HEK293 (cell line): ENCODE data around the gene GNPTG.

Source experiments
- BCL11A ChIP-seq: fragments of 450-650 bp; formaldehyde crosslinking; IDR thresholded peaks from 2 replicates; pipeline ENCODE4 v1.5.1; 2016; ENCODE audit warnings: low read depth, missing biosample characterization, missing genetic modification characterization
- EGR2 ChIP-seq: fragments of 450-650 bp; formaldehyde crosslinking; IDR thresholded peaks from 2 replicates; pipeline ENCODE4 v1.5.1; 2016; ENCODE audit warnings: low read depth, missing biosample characterization, missing genetic modification characterization
- HOXC10 ChIP-seq: sonication (generic); formaldehyde crosslinking; IDR thresholded peaks from 2 replicates; pipeline ENCODE4 v1.8.1; 2023; ENCODE audit warnings: mild to moderate bottlenecking, missing genetic modification reagents
- KLF8 ChIP-seq: fragments of 450-650 bp; formaldehyde crosslinking; IDR thresholded peaks from 2 replicates; pipeline ENCODE4 v1.5.1; 2016; ENCODE audit warnings: missing biosample characterization, missing genetic modification characterization
- REPIN1 ChIP-seq: fragments of 450-650 bp; formaldehyde crosslinking; IDR thresholded peaks from 2 replicates; pipeline ENCODE4 v1.5.1; 2017; ENCODE audit warnings: missing biosample characterization, missing genetic modification characterization, low read depth
- SALL2 ChIP-seq: fragments of 450-650 bp; formaldehyde crosslinking; IDR thresholded peaks from 2 replicates; pipeline ENCODE4 v1.5.0; 2017; ENCODE audit warnings: missing biosample characterization, mild to moderate bottlenecking, missing genetic modification characterization, borderline replicate concordance
- ZBTB1 ChIP-seq: fragments of 450-650 bp; formaldehyde crosslinking; IDR thresholded peaks from 2 replicates; pipeline ENCODE4 v1.5.1; 2016; ENCODE audit warnings: missing biosample characterization, missing genetic modification characterization
- ZFP41 ChIP-seq: fragments of 450-650 bp; formaldehyde crosslinking; IDR thresholded peaks from 2 replicates; pipeline ENCODE4 v1.5.1; 2016; ENCODE audit warnings: missing biosample characterization, missing genetic modification characterization, borderline replicate concordance
- ZNF138 ChIP-seq: fragments of 450-650 bp; formaldehyde crosslinking; IDR thresholded peaks from 2 replicates; pipeline ENCODE4 v1.5.1; 2016; ENCODE audit warnings: missing biosample characterization, missing genetic modification characterization, borderline replicate concordance
- ZNF211 ChIP-seq: fragments of 450-650 bp; formaldehyde crosslinking; IDR thresholded peaks from 2 replicates; pipeline ENCODE4 v1.5.1; 2016; ENCODE audit warnings: low read depth, missing biosample characterization, missing genetic modification characterization
- ZNF221 ChIP-seq: fragments of 450-650 bp; formaldehyde crosslinking; IDR thresholded peaks from 2 replicates; pipeline ENCODE4 v1.5.1; 2017; ENCODE audit warnings: missing biosample characterization, missing genetic modification characterization, borderline replicate concordance
- ZNF223 ChIP-seq: fragments of 450-650 bp; formaldehyde crosslinking; IDR thresholded peaks from 2 replicates; pipeline ENCODE4 v1.5.1; 2016; ENCODE audit warnings: missing biosample characterization, missing genetic modification characterization
- ZNF24 ChIP-seq: fragments of 450-650 bp; formaldehyde crosslinking; IDR thresholded peaks from 2 replicates; pipeline ENCODE4 v1.5.1; 2016; ENCODE audit warnings: missing biosample characterization, missing genetic modification characterization
- ZNF266 ChIP-seq: fragments of 450-650 bp; formaldehyde crosslinking; IDR thresholded peaks from 2 replicates; pipeline ENCODE4 v1.5.1; 2016; ENCODE audit warnings: missing biosample characterization, missing genetic modification characterization, low read depth
- ZNF311 ChIP-seq: fragments of 450-650 bp; formaldehyde crosslinking; IDR thresholded peaks from 2 replicates; pipeline ENCODE4 v1.5.1; 2017; ENCODE audit warnings: missing biosample characterization, missing genetic modification characterization, borderline replicate concordance
- ZNF366 ChIP-seq: fragments of 450-650 bp; formaldehyde crosslinking; conservative IDR thresholded peaks from 2 replicates; pipeline ENCODE4 v1.5.1; 2016; ENCODE audit warnings: missing biosample characterization, missing genetic modification characterization
- ZNF37A ChIP-seq: fragments of 450-650 bp; IDR thresholded peaks from 2 replicates; pipeline ENCODE4 v1.5.1; 2018; ENCODE audit warnings: missing biosample characterization, missing genetic modification characterization
- ZNF391 ChIP-seq: fragments of 450-650 bp; formaldehyde crosslinking; IDR thresholded peaks from 2 replicates; pipeline ENCODE4 v1.5.1; 2016; ENCODE audit warnings: low read depth, missing biosample characterization, missing genetic modification characterization, borderline replicate concordance
- ZNF416 ChIP-seq: fragments of 450-650 bp; formaldehyde crosslinking; IDR thresholded peaks from 2 replicates; pipeline ENCODE4 v1.5.1; 2016; ENCODE audit warnings: missing biosample characterization, missing genetic modification characterization
- ZNF433 ChIP-seq: fragments of 450-650 bp; formaldehyde crosslinking; IDR thresholded peaks from 2 replicates; pipeline ENCODE4 v1.5.1; 2016; ENCODE audit warnings: missing biosample characterization, missing genetic modification characterization, low read depth
- ZNF510 ChIP-seq: fragments of 450-650 bp; formaldehyde crosslinking; IDR thresholded peaks from 2 replicates; pipeline ENCODE4 v1.5.1; 2018; ENCODE audit warnings: mild to moderate bottlenecking, missing genetic modification characterization, missing biosample characterization; ENCODE audit not compliant: insufficient replicate concordance
- ZNF560 ChIP-seq: fragments of 450-650 bp; formaldehyde crosslinking; IDR thresholded peaks from 2 replicates; pipeline ENCODE4 v1.5.1; 2017; ENCODE audit warnings: missing biosample characterization, missing genetic modification characterization, borderline replicate concordance
- ZNF623 ChIP-seq: fragments of 450-650 bp; formaldehyde crosslinking; IDR thresholded peaks from 2 replicates; pipeline ENCODE4 v1.5.1; 2016; ENCODE audit warnings: missing biosample characterization, missing genetic modification characterization
- ZNF791 ChIP-seq: fragments of 450-650 bp; formaldehyde crosslinking; IDR thresholded peaks from 2 replicates; pipeline ENCODE4 v1.5.1; 2016; ENCODE audit warnings: missing biosample characterization, missing genetic modification characterization
- TF ChIP-seq, protein P1 (sequence below): fragments of 450-650 bp; formaldehyde crosslinking; IDR thresholded peaks from 2 replicates; pipeline ENCODE4 v1.5.1; 2017; ENCODE audit warnings: missing biosample characterization, missing genetic modification characterization
- TF ChIP-seq, protein P2 (sequence below): fragments of 450-650 bp; formaldehyde crosslinking; optimal IDR thresholded peaks from 2 replicates; pipeline ENCODE3; 2016; ENCODE audit warnings: missing biosample characterization, mild to moderate bottlenecking, missing genetic modification characterization
- TF ChIP-seq, protein P3 (sequence below): fragments of 450-650 bp; formaldehyde crosslinking; IDR thresholded peaks from 2 replicates; pipeline ENCODE4 v1.5.1; 2016; ENCODE audit warnings: missing biosample characterization, missing genetic modification characterization
- TF ChIP-seq, protein P4 (sequence below): fragments of 450-650 bp; formaldehyde crosslinking; IDR thresholded peaks from 2 replicates; pipeline ENCODE4 v1.5.1; 2016; ENCODE audit warnings: missing biosample characterization, missing genetic modification characterization
- TF ChIP-seq, protein P5 (sequence below): fragments of 450-650 bp; formaldehyde crosslinking; IDR thresholded peaks from 2 replicates; pipeline ENCODE4 v1.5.1; 2017; ENCODE audit warnings: missing biosample characterization, missing genetic modification characterization
- TF ChIP-seq, protein P6 (sequence below): fragments of 450-650 bp; formaldehyde crosslinking; IDR thresholded peaks from 2 replicates; pipeline ENCODE4 v1.5.1; 2016; ENCODE audit warnings: missing biosample characterization, missing genetic modification characterization

Gene GNPTG

DNA sequence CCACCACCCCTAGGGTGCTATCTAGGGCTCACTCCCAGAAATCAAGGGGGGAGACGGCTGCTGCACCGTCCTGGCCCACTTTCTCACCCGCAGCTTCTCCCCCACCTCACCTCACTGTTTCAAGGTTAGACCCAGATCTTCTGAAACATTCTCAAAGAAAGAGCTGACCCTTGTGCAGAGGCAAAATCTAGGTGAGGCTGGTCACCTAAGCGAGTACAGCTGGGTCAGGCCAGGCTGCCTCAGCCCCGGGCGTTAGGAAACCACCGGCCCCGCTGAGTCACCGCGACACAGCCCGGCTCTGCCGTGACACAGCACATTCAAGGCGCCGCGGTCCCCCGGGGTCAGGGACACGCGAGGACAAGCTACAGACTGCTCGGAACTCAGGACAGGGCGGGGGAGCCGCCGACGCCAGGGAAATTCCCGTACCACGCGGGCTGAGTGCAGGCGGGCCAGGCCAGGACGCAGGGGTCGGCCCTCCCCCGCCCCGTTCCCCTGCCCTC, 27.1 kb downstream of the GNPTG start (continued):
- TF ChIP-seq ZNF211 (tag by site-specific recombination), result no peak
- 0 out of 2 replicates have a peak, but pooled peaks have one; percentile 15 for TF ChIP-seq ZNF391 (tag by site-specific recombination)
- TF ChIP-seq, protein P1, sequence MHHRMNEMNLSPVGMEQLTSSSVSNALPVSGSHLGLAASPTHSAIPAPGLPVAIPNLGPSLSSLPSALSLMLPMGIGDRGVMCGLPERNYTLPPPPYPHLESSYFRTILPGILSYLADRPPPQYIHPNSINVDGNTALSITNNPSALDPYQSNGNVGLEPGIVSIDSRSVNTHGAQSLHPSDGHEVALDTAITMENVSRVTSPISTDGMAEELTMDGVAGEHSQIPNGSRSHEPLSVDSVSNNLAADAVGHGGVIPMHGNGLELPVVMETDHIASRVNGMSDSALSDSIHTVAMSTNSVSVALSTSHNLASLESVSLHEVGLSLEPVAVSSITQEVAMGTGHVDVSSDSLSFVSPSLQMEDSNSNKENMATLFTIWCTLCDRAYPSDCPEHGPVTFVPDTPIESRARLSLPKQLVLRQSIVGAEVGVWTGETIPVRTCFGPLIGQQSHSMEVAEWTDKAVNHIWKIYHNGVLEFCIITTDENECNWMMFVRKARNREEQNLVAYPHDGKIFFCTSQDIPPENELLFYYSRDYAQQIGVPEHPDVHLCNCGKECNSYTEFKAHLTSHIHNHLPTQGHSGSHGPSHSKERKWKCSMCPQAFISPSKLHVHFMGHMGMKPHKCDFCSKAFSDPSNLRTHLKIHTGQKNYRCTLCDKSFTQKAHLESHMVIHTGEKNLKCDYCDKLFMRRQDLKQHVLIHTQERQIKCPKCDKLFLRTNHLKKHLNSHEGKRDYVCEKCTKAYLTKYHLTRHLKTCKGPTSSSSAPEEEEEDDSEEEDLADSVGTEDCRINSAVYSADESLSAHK (tag by site-specific recombination), result peak; percentile 51; the same call in 1 of the 2 replicates
- no peak for TF ChIP-seq ZNF560 (tag by site-specific recombination)
- TF ChIP-seq ZNF221 (tag by site-specific recombination), result no peak
- TF ChIP-seq, protein P2, sequence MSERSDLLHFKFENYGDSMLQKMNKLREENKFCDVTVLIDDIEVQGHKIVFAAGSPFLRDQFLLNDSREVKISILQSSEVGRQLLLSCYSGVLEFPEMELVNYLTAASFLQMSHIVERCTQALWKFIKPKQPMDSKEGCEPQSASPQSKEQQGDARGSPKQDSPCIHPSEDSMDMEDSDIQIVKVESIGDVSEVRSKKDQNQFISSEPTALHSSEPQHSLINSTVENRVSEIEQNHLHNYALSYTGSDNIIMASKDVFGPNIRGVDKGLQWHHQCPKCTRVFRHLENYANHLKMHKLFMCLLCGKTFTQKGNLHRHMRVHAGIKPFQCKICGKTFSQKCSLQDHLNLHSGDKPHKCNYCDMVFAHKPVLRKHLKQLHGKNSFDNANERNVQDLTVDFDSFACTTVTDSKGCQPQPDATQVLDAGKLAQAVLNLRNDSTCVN (tag by site-specific recombination), result no peak
- TF ChIP-seq EGR2, result no peak
- TF ChIP-seq ZFP41 (tag by site-specific recombination), result no peak
- peak; percentile 44; the same call in 1 of the 2 replicates for TF ChIP-seq ZBTB1 (tag by site-specific recombination)
- no peak for TF ChIP-seq ZNF266 (tag by site-specific recombination)
- TF ChIP-seq ZNF791 (tag by site-specific recombination), result no peak
- TF ChIP-seq BCL11A (tag by site-specific recombination), result no peak
- TF ChIP-seq, protein P3, sequence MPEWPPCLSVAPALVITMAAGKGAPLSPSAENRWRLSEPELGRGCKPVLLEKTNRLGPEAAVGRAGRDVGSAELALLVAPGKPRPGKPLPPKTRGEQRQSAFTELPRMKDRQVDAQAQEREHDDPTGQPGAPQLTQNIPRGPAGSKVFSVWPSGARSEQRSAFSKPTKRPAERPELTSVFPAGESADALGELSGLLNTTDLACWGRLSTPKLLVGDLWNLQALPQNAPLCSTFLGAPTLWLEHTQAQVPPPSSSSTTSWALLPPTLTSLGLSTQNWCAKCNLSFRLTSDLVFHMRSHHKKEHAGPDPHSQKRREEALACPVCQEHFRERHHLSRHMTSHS, result no peak
- TF ChIP-seq ZNF416, result no peak
- TF ChIP-seq REPIN1 (tag by site-specific recombination), result no peak
- no peak for TF ChIP-seq ZNF138 (tag by site-specific recombination)
- TF ChIP-seq ZNF37A (tag by site-specific recombination), result no peak
- no peak for TF ChIP-seq ZNF510 (tag by site-specific recombination)
- 0 out of 2 replicates have a peak, but pooled peaks have one; percentile 30 for TF ChIP-seq HOXC10
- TF ChIP-seq ZNF366 (tag by site-specific recombination), result no peak
- no peak for TF ChIP-seq SALL2 (tag by site-specific recombination)
- TF ChIP-seq, protein P4, sequence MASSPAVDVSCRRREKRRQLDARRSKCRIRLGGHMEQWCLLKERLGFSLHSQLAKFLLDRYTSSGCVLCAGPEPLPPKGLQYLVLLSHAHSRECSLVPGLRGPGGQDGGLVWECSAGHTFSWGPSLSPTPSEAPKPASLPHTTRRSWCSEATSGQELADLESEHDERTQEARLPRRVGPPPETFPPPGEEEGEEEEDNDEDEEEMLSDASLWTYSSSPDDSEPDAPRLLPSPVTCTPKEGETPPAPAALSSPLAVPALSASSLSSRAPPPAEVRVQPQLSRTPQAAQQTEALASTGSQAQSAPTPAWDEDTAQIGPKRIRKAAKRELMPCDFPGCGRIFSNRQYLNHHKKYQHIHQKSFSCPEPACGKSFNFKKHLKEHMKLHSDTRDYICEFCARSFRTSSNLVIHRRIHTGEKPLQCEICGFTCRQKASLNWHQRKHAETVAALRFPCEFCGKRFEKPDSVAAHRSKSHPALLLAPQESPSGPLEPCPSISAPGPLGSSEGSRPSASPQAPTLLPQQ (tag by site-specific recombination), result no peak
- TF ChIP-seq ZNF433 (tag by site-specific recombination), result no peak
- no peak for TF ChIP-seq ZNF623 (tag by site-specific recombination)
- TF ChIP-seq, protein P5, sequence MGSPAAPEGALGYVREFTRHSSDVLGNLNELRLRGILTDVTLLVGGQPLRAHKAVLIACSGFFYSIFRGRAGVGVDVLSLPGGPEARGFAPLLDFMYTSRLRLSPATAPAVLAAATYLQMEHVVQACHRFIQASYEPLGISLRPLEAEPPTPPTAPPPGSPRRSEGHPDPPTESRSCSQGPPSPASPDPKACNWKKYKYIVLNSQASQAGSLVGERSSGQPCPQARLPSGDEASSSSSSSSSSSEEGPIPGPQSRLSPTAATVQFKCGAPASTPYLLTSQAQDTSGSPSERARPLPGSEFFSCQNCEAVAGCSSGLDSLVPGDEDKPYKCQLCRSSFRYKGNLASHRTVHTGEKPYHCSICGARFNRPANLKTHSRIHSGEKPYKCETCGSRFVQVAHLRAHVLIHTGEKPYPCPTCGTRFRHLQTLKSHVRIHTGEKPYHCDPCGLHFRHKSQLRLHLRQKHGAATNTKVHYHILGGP (tag by site-specific recombination), result no peak
- TF ChIP-seq, protein P6, sequence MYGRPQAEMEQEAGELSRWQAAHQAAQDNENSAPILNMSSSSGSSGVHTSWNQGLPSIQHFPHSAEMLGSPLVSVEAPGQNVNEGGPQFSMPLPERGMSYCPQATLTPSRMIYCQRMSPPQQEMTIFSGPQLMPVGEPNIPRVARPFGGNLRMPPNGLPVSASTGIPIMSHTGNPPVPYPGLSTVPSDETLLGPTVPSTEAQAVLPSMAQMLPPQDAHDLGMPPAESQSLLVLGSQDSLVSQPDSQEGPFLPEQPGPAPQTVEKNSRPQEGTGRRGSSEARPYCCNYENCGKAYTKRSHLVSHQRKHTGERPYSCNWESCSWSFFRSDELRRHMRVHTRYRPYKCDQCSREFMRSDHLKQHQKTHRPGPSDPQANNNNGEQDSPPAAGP, result peak; percentile 88; the same call in 1 of the 2 replicates
- no peak for TF ChIP-seq ZNF311 (tag by site-specific recombination)
- TF ChIP-seq ZNF223 (tag by site-specific recombination), result no peak
- TF ChIP-seq ZNF24 (tag by site-specific recombination), result no peak
- peak; percentile 74; the same call in 1 of the 2 replicates for TF ChIP-seq KLF8 (tag by site-specific recombination)
